Keratinocyte (primary cell): ENCODE measurements around the gene EFCAB13. TPM values are rescaled to one million over a fixed set of nuclear protein-coding genes. Genes with fewer than 3 reads are reported as not detected.
A peak's percentile ranks its signal among the peaks of the same experiment; 100 is the strongest.

Experiments used
- DNase-seq: peaks from one replicate; pipeline ENCODE4 v3.0.0-alpha.2; 2011; ENCODE audit warnings: low read depth, missing footprints, low spot score
- FAIRE-seq: peaks from 2 replicates; lab custom pipeline; 2011; peaks lifted over from hg19 to GRCh38; lab: Jason Lieb, UNC
- H2AFZ ChIP-seq: 2 replicates; pipeline ENCODE4 v1.6.0; 2012; ENCODE audit warnings: low read length, control low read depth, inconsistent platforms; ENCODE audit not compliant: control insufficient read depth
- H3K27ac ChIP-seq: 2 replicates; pipeline ENCODE4 v1.5.1; 2011; ENCODE audit warnings: low read length; ENCODE audit not compliant: control insufficient read depth, insufficient read depth
- H3K27me3 ChIP-seq: 3 replicates; pipeline ENCODE4 v1.6.0; 2011; ENCODE audit warnings: low read length; ENCODE audit not compliant: control insufficient read depth, insufficient read depth; ENCODE audit errors: extremely low read depth
- H3K36me3 ChIP-seq, 2 experiments: 2 replicates in 1 of 2; 3 replicates in 1 of 2; pipeline ENCODE4 v1.5.1; 2011; ENCODE audit warnings: low read length in 2 of 2, mild to moderate bottlenecking in 1 of 2; ENCODE audit not compliant: control insufficient read depth in 2 of 2, insufficient read depth in 2 of 2; ENCODE audit errors: extremely low read depth in 1 of 2
- H3K4me1 ChIP-seq: 3 replicates; pipeline ENCODE4 v1.5.1; 2011; ENCODE audit warnings: low read length; ENCODE audit not compliant: control insufficient read depth, insufficient read depth; ENCODE audit errors: extremely low read depth
- H3K4me2 ChIP-seq: 3 replicates; pipeline ENCODE4 v1.6.0; 2011; ENCODE audit warnings: low read depth, low read length; ENCODE audit not compliant: control insufficient read depth, insufficient read depth; ENCODE audit errors: extremely low read depth
- H3K4me3 ChIP-seq, 3 experiments: fragments of 200-600 bp in 1 of 3; sonication (generic) in 1 of 3; 2 replicates in 2 of 3; 3 replicates in 1 of 3; pipeline ENCODE4 v1.5.1; 2011 to 2016; ENCODE audit warnings: low read length in 3 of 3, mild to moderate bottlenecking in 3 of 3, control low read depth in 2 of 3, inconsistent platforms in 1 of 3, low read depth in 1 of 3, mixed read lengths in 1 of 3, mixed run types in 1 of 3, moderate library complexity in 1 of 3; ENCODE audit not compliant: control insufficient read depth in 2 of 3, insufficient read depth in 2 of 3; ENCODE audit errors: extremely low read depth in 1 of 3
- H3K79me2 ChIP-seq: 2 replicates; pipeline ENCODE4 v1.6.0; 2012; ENCODE audit warnings: low read length; ENCODE audit not compliant: control insufficient read depth, insufficient read depth
- H3K9ac ChIP-seq: 3 replicates; pipeline ENCODE4 v1.6.0; 2011; ENCODE audit warnings: low read length; ENCODE audit not compliant: control insufficient read depth, insufficient read depth; ENCODE audit errors: extremely low read depth
- H3K9me1 ChIP-seq: 3 replicates; pipeline ENCODE4 v1.6.0; 2011; ENCODE audit warnings: low read length; ENCODE audit not compliant: control insufficient read depth, insufficient read depth; ENCODE audit errors: extremely low read depth
- H3K9me3 ChIP-seq: 2 replicates; pipeline ENCODE4 v1.5.1; 2012; ENCODE audit warnings: low read depth, low read length; ENCODE audit not compliant: control insufficient read depth
- H4K20me1 ChIP-seq: 3 replicates; pipeline ENCODE4 v1.6.0; 2011; ENCODE audit warnings: low read length; ENCODE audit not compliant: control insufficient read depth, insufficient read depth; ENCODE audit errors: extremely low read depth
- EZH2 ChIP-seq: IDR thresholded peaks from one replicate; pipeline ENCODE4 v1.6.1; 2012; ENCODE audit warnings: inconsistent platforms, mild to moderate bottlenecking, low read length, moderate library complexity
- dilution Hi-C: fragments of 300-500 bp; cut with MboI; formaldehyde crosslinking; loops from one replicate; pipeline ENCODE4 v1.7.0; 2020; ENCODE audit warnings: low sequenced_read_pairs; ENCODE audit not compliant: extremely low pct_ligation_motif_present
- polyA plus RNA-seq, 5 experiments: library from polyadenylated mRNA; depleted of rRNA in 3 of 5; stranded (reverse) in 3 of 5; stranded (forward) in 1 of 5; unstranded in 1 of 5; fragments of >200 nt; gene quantifications; 1 replicate in 1 of 5; 2 replicates in 3 of 5; 3 replicates in 1 of 5; pipeline versions ENCODE4 v1.2.1 to v1.2.3, GENCODE V29; 2011 to 2012; ENCODE audit warnings: missing spikeins in 2 of 5, low read depth in 1 of 5, low replicate concordance in 1 of 5
- TF ChIP-seq, protein P1 (sequence below), 3 experiments: IDR thresholded peaks in 1 of 3; conservative IDR thresholded peaks in 1 of 3; optimal IDR thresholded peaks in 1 of 3; 2 replicates in 2 of 3; 3 replicates in 1 of 3; pipeline versions ENCODE3 to v1.5.1; 2011; ENCODE audit warnings: low read length in 3 of 3, mild to moderate bottlenecking in 3 of 3, moderate library complexity in 2 of 3, control low read depth in 1 of 3, inconsistent platforms in 1 of 3; ENCODE audit not compliant: insufficient read depth in 2 of 3; ENCODE audit errors: extremely low read depth in 1 of 3

Gene EFCAB13
- polyA plus RNA-seq, 1 donor (not counting 4 experiments of a cell fraction or from before 2014, with no cell fraction given): 0.63 TPM

DNA sequence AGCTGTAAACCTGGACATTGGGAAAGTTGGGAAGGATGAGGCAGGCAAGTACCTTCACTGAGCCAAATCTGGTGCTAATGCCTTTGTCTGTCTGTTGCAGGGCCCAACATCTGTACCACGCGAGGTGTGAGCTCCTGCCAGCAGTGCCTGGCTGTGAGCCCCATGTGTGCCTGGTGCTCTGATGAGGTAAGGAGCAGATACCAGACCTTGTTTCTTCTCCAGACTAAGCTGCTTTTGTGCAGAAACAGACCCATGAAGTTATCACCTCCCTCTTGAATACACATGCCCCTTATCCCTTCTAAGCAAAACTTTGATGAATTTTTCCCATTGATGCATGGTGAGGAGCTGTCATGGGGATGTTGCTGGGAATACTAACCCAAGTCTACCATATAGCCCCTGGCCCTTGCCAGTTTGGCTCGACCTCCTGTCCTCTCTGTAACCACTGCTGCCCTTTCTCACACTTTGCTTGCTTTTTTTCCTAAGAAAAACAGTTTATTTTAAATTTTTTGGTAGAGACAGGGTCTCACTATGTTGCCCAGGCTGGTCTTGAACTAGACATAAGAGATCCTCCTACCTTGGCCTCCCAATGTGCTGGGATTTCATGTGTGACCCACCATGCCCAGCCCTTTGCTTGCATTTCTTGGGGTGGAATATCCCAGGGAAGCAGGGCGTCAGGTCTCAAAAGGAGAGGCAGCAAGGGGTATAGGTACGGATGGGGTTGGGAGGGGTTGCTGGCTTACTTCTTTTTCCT lies 49.3 kb upstream of the EFCAB13 start:
- H3K27ac ChIP-seq: no peak overlapping the region
- H3K36me3 ChIP-seq: no peaks in the 10 kb centered on the region
- no peaks in the 10 kb centered on the region for H3K9me1 ChIP-seq
- no peaks in the 10 kb centered on the region for H3K9me3 ChIP-seq
- H3K9ac ChIP-seq: no peak overlapping the region
- FAIRE-seq: no peak
- H3K4me3 ChIP-seq: no peak overlapping the region
- peaks cover 7% of the 10 kb centered on the region for H3K4me1 ChIP-seq
- dilution Hi-C loops: no loop called here
- H3K79me2 ChIP-seq: no peaks in the 10 kb centered on the region
- no peak overlapping the region for H3K4me2 ChIP-seq
- H3K27me3 ChIP-seq: peaks cover 18% of the 10 kb centered on the region
- TF ChIP-seq EZH2: no peak
- TF ChIP-seq, protein P1, sequence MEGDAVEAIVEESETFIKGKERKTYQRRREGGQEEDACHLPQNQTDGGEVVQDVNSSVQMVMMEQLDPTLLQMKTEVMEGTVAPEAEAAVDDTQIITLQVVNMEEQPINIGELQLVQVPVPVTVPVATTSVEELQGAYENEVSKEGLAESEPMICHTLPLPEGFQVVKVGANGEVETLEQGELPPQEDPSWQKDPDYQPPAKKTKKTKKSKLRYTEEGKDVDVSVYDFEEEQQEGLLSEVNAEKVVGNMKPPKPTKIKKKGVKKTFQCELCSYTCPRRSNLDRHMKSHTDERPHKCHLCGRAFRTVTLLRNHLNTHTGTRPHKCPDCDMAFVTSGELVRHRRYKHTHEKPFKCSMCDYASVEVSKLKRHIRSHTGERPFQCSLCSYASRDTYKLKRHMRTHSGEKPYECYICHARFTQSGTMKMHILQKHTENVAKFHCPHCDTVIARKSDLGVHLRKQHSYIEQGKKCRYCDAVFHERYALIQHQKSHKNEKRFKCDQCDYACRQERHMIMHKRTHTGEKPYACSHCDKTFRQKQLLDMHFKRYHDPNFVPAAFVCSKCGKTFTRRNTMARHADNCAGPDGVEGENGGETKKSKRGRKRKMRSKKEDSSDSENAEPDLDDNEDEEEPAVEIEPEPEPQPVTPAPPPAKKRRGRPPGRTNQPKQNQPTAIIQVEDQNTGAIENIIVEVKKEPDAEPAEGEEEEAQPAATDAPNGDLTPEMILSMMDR (optimal IDR thresholded peaks at IDR 0.05 in 1 of 3, IDR thresholded peaks at IDR 0.05 in 1 of 3, conservative IDR thresholded peaks at IDR 0.05 in 1 of 3; ENCODE audit: extremely low read depth in 1 of 3, insufficient read depth in 2 of 3, low read length in 3 of 3): no peak
- DNase-seq: no peak
- H4K20me1 ChIP-seq: no peaks in the 10 kb centered on the region
- H2AFZ ChIP-seq: no peak overlapping the region

DNA sequence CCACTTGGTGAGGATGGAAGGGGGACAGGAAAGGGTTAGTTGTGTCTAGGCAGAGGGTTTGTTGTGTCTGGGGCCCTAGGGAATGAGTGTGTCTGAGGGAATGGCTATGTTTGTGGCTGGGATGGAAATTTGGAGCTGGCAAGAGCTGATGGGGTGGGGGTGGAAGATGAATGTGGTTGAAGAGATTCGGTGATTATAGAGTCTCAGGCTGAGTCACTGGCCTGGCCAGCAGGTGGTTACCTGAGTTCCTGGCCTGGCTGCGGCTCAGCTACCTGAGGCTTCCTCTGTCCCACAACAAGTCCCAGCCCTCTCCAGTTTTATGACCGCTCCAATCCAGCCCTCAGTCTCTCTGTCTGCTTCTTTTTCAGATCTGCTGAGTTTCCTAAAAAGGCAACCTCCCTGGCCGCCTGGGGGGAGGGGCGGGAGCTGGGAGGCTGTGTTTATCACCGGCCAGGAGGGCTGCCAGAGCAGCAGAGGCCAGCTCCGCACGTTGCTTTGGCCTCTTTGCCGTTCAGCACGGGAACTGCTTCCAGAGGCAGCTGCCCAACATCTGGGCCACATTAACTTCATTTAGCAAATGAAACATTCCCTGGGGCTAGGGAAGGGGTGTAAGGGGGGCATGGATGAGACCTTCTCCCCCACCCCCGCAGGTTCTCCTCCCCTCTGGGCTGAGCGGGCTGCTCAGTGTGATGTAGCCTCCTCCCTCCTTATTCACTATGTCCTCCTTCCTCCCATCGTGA lies 48.3 kb upstream of the EFCAB13 start:
- dilution Hi-C loops: no loop called here
- H3K4me3 ChIP-seq: no peak overlapping the region
- TF ChIP-seq EZH2: no peak
- TF ChIP-seq, protein P1 (optimal IDR thresholded peaks at IDR 0.05 in 1 of 3, IDR thresholded peaks at IDR 0.05 in 1 of 3, conservative IDR thresholded peaks at IDR 0.05 in 1 of 3; ENCODE audit: extremely low read depth in 1 of 3, insufficient read depth in 2 of 3, low read length in 3 of 3): peak in 1 of 3 experiments; percentile 3
- H3K9me3 ChIP-seq: no peaks in the 10 kb centered on the region
- no peak for FAIRE-seq
- no peaks in the 10 kb centered on the region for H3K36me3 ChIP-seq
- no peak overlapping the region for H3K27ac ChIP-seq
- H3K4me1 ChIP-seq: peaks cover 7% of the 10 kb centered on the region
- peak; percentile 55 for DNase-seq
- no peaks in the 10 kb centered on the region for H3K9me1 ChIP-seq
- no peak overlapping the region for H3K9ac ChIP-seq
- no peaks in the 10 kb centered on the region for H4K20me1 ChIP-seq
- H3K27me3 ChIP-seq: peaks cover 16% of the 10 kb centered on the region
- no peaks in the 10 kb centered on the region for H3K79me2 ChIP-seq
- H3K4me2 ChIP-seq: peak overlapping the region; percentile 34
- H2AFZ ChIP-seq: no peak overlapping the region
